Cardiac septum (tissue), 1 donor: ENCODE measurements around the gene ADAMTS19. TPM values are rescaled to one million over a fixed set of nuclear protein-coding genes. Genes with fewer than 3 reads are reported as not detected.

Experiments used
- DNase-seq: peaks from one replicate; pipeline ENCODE4 v3.0.0-alpha.2; 2020; ENCODE audit warnings: low spot score
- intact Hi-C: fragments of 100-400 bp; cut with DNase I; formaldehyde crosslinking; loops from one replicate; pipeline ENCODE4 v1.14.0; 2022
- total RNA-seq: library from RNA; stranded (reverse); fragmentation: NEBNext Ultra II Directional; extraction: Animal tissue kit (Norgen Biotek cat#: 25700); gene quantifications from one replicate; pipeline ENCODE4 v1.2.1, GENCODE V29; 2021
- donor health status: DM: no; HTN: no; CAD: no.

The ADAMTS19 gene
- total RNA-seq, 1 donor from 2014 or later = 0.40 TPM

- DNase-seq = no peak
- intact Hi-C loops = no loop called here
Measured at GRCh38 chr5:129747572-129748407, 287.7 kb downstream of the ADAMTS19 start, which contains the start of gene MINAR2. TSS of gene MINAR2 (plus strand) at chr5:129748094. CDS start at chr5:129748191, 97 bp downstream.

GRCh38 chr5:129748913-129749880, 289.1 kb downstream of the ADAMTS19 start:
- DNase-seq = no peak
- intact Hi-C loops = no loop called here

GRCh38 chr5:129760636-129761325, 300.7 kb downstream of the ADAMTS19 start:
- intact Hi-C loops = no loop called here
- no peak for DNase-seq

- DNase-seq = no peak
- intact Hi-C loops = no loop called here
Measured at GRCh38 chr5:129763651-129764050, 303.6 kb downstream of the ADAMTS19 start.

- intact Hi-C loops = loop anchor here (5.0 kb wide), 2 partner anchors 594 to 864 kb away; no protein-coding TSS in a partner anchor
Measured at GRCh38 chr5:129766798-129767197, 306.7 kb downstream of the ADAMTS19 start.

GRCh38 chr5:129767927-129768380, 307.9 kb downstream of the ADAMTS19 start:
- DNase-seq = no peak
- intact Hi-C loops = loop anchor here (5.0 kb wide), 2 partner anchors 596 to 866 kb away; no protein-coding TSS in a partner anchor

More at GRCh38 chr5:129766798-129767197, 306.7 kb downstream of the ADAMTS19 start:
- DNase-seq = no peak

- intact Hi-C loops = loop anchor here (5.0 kb wide), 2 partner anchors 596 to 866 kb away; no protein-coding TSS in a partner anchor
- DNase-seq = no peak
Measured at GRCh38 chr5:129768735-129769134, 308.6 kb downstream of the ADAMTS19 start.

- intact Hi-C loops = loop anchor here (5.0 kb wide), 2 partner anchors 82 to 1342 kb away; no protein-coding TSS in a partner anchor
- no peak for DNase-seq
Measured at GRCh38 chr5:129770024-129770820, 310.1 kb downstream of the ADAMTS19 start.

GRCh38 chr5:129771058-129771838, 311.1 kb downstream of the ADAMTS19 start:
- DNase-seq = no peak
- intact Hi-C loops = loop anchor here (5.0 kb wide), 2 partner anchors 81 to 1341 kb away; no protein-coding TSS in a partner anchor

GRCh38 chr5:129773376-129773775, 313.3 kb downstream of the ADAMTS19 start:
- DNase-seq = no peak
- intact Hi-C loops = loop anchor here (5.0 kb wide), 2 partner anchors 79 to 1339 kb away; no protein-coding TSS in a partner anchor

- intact Hi-C loops = no loop called here
- DNase-seq = no peak
Measured at GRCh38 chr5:129781594-129781993, 321.5 kb downstream of the ADAMTS19 start.
